OCI-LY7 (cell line): ENCODE results near the gene PICALM. TPM values are rescaled to one million over a fixed set of nuclear protein-coding genes. Genes with fewer than 3 reads are reported as not detected.
A peak's percentile ranks its signal among the peaks of the same experiment; 100 is the strongest.

Source experiments
- BruUV-seq: library from RNA; stranded (reverse); fragments of 400-500 nt; replicated peaks from 2 replicates; lab custom pipeline; 2021; lab: Mats Ljungman, UMichigan
- CTCF ChIA-PET: fragments of 300-600 bp; sonication (Branson Sonifier 250); formaldehyde crosslinking; loops from one replicate; lab custom pipeline; 2022; ENCODE audit warnings: antibody characterized with exemption; ENCODE audit not compliant: unreplicated experiment; lab: Charles Lee
- POLR2A ChIA-PET: fragments of 300-600 bp; sonication (Branson Sonifier 250); formaldehyde crosslinking; loops from one replicate; lab custom pipeline; 2022; ENCODE audit warnings: antibody characterized with exemption; lab: Charles Lee
- DNase-seq: peaks from one replicate; pipeline ENCODE4 v3.0.0-alpha.2; 2015; ENCODE audit warnings: low spot score
- H2AFZ ChIP-seq: fragments of 200-600 bp; sonication (generic), shearing (Covaris generic); 2 replicates; pipeline ENCODE4 v1.6.1; 2014; ENCODE audit warnings: mild to moderate bottlenecking, antibody characterized with exemption, low read length, moderate library complexity
- H3K27ac ChIP-seq: fragments of 200-600 bp; sonication (generic); 2 replicates; pipeline ENCODE4 v1.5.1; 2014; ENCODE audit warnings: mixed run types, low read depth, mild to moderate bottlenecking, moderate library complexity, low read length, inconsistent platforms; ENCODE audit not compliant: poor library complexity, severe bottlenecking
- H3K36me3 ChIP-seq: fragments of 200-600 bp; sonication (generic); 2 replicates; pipeline ENCODE4 v1.6.1; 2014; ENCODE audit warnings: mild to moderate bottlenecking, antibody characterized with exemption, low read length, moderate library complexity, mixed read lengths; ENCODE audit not compliant: insufficient read depth
- H3K4me1 ChIP-seq: fragments of 200-600 bp; sonication (generic); 2 replicates; pipeline ENCODE4 v1.5.1; 2014; ENCODE audit warnings: mild to moderate bottlenecking, low read length; ENCODE audit not compliant: insufficient read depth, poor library complexity, severe bottlenecking
- H3K4me2 ChIP-seq: fragments of 200-600 bp; sonication (generic); 2 replicates; pipeline ENCODE4 v1.6.1; 2014; ENCODE audit warnings: mild to moderate bottlenecking, low read length
- H3K4me3 ChIP-seq: fragments of 200-600 bp; sonication (generic); 2 replicates; pipeline ENCODE4 v1.5.1; 2014; ENCODE audit warnings: mild to moderate bottlenecking, low read depth, low read length; ENCODE audit not compliant: poor library complexity, severe bottlenecking
- H3K79me2 ChIP-seq: fragments of 200-600 bp; sonication (generic); 2 replicates; pipeline ENCODE4 v1.6.1; 2016; ENCODE audit warnings: low read depth, mild to moderate bottlenecking, low read length, moderate library complexity, mixed read lengths; ENCODE audit not compliant: insufficient read depth
- H3K9me2 ChIP-seq: fragments of 200-600 bp; sonication (generic); 2 replicates; pipeline ENCODE4 v1.6.1; 2016; ENCODE audit warnings: mild to moderate bottlenecking, low read length, mixed read lengths; ENCODE audit not compliant: insufficient read depth
- H3K9me3 ChIP-seq: fragments of 200-600 bp; sonication (generic); 2 replicates; pipeline ENCODE4 v1.6.1; 2014; ENCODE audit warnings: mild to moderate bottlenecking, mixed run types, low read length, mixed read lengths
- H4K20me1 ChIP-seq: fragments of 200-600 bp; sonication (generic); 2 replicates; pipeline ENCODE4 v1.6.1; 2014; ENCODE audit warnings: mild to moderate bottlenecking, antibody characterized with exemption, low read length, moderate library complexity, mixed read lengths; ENCODE audit not compliant: insufficient read depth
- EZH2phosphoT487 ChIP-seq: fragments of 200-600 bp; sonication (generic); IDR thresholded peaks from 2 replicates; pipeline ENCODE4 v1.6.1; 2018; ENCODE audit warnings: low read depth, borderline replicate concordance, mild to moderate bottlenecking, mixed run types, antibody characterized with exemption, low read length, moderate library complexity, mixed read lengths
- intact Hi-C: fragments of 100-400 bp; cut with micrococcal nuclease; formaldehyde crosslinking; loops from one replicate; pipeline ENCODE4 v1.10.0; 2022; ENCODE audit not compliant: unreplicated experiment
- total RNA-seq, 2 experiments: library from RNA; depleted of rRNA in 1 of 2; stranded (reverse); fragments of >200 nt in 1 of 2; shearing (Covaris generic) in 1 of 2; gene quantifications; 2 replicates each; pipeline ENCODE4 v1.2.3, GENCODE V29; 2014 to 2022
- TF ChIP-seq, protein P1 (sequence below): fragments of 200-600 bp; sonication (generic); conservative IDR thresholded peaks from 2 replicates; pipeline ENCODE4 v1.5.1; 2014; ENCODE audit warnings: mild to moderate bottlenecking, antibody characterized with exemption, low read length, moderate library complexity, mixed read lengths

The PICALM gene
- total RNA-seq, 2 experiments from 2014 or later: 77.9 to 108 TPM

DNA sequence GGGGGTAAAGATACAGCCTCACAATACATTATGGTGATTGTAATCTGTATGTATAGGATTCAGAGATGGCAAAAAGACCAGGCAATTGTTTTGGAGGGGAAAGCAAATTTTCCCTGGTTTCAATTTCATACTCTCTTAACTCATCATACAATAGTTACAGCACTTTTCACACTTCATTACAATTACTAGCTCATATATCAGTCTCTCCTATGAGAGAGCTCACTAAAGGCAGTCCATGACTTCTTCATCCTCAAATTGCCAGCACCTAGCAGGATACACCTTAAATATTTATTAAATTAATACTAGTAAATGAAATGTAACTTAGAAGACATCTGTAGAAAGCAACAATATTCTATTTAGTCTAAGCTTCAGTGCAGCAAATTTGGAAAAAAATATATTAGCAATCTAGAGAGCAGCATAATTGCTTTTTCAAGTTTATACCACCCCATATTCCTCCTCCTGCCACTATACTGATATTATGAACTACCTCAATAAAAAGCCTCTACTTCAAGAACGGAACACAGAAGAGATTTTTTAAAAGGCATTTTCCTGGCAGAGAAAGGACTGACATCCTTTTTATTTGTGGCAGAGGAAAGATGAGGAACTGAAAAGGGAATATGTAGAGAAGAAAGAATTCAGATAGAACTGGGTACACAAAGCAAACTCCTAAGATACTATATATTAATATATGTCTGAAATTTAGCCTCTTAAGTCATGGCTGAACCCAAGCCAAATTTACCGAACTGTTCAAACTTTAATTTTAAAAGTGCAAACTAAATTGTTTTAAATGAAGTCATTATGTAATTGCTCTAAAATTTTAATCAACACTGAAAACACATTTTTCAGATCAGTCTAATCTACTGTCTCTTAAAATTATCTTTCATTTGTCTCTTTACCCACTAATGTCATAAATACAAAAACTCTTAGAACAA lies 27.7 kb downstream of the PICALM start:
- ChIA-PET CTCF (interaction anchor here (0.6 to 1.9 kb wide), 3 partner anchors 26 to 152 kb away, joined by 3 to 11 read pairs (median 3); no protein-coding TSS in a partner anchor), POLR2A (interaction anchor here (0.6 to 1.8 kb wide), 4 partner anchors 15 to 182 kb away, joined by 3 to 6 read pairs (median 3); no protein-coding TSS in a partner anchor)
- Histone ChIP-seq H3K4me3 (no peak overlapping the region), H3K79me2 (peaks cover 89% of the 10 kb centered on the region), H3K27ac (no peak overlapping the region), H3K36me3 (peaks cover 4% of the 10 kb centered on the region; the same call in 1 of the 2 replicates), H3K4me1 (peaks cover 37% of the 10 kb centered on the region), H3K9me3 (no peaks in the 10 kb centered on the region), H3K9me2 (no peaks in the 10 kb centered on the region), H2AFZ (no peak overlapping the region), H4K20me1 (peaks cover 44% of the 10 kb centered on the region), H3K4me2 (peak overlapping the region; percentile 47)
- intact Hi-C loops: no loop called here
- DNase-seq: no peak
- no peak for TF ChIP-seq EZH2phosphoT487
- TF ChIP-seq, protein P1, sequence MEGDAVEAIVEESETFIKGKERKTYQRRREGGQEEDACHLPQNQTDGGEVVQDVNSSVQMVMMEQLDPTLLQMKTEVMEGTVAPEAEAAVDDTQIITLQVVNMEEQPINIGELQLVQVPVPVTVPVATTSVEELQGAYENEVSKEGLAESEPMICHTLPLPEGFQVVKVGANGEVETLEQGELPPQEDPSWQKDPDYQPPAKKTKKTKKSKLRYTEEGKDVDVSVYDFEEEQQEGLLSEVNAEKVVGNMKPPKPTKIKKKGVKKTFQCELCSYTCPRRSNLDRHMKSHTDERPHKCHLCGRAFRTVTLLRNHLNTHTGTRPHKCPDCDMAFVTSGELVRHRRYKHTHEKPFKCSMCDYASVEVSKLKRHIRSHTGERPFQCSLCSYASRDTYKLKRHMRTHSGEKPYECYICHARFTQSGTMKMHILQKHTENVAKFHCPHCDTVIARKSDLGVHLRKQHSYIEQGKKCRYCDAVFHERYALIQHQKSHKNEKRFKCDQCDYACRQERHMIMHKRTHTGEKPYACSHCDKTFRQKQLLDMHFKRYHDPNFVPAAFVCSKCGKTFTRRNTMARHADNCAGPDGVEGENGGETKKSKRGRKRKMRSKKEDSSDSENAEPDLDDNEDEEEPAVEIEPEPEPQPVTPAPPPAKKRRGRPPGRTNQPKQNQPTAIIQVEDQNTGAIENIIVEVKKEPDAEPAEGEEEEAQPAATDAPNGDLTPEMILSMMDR: no peak
- BruUV-seq: no TSS peak

DNA sequence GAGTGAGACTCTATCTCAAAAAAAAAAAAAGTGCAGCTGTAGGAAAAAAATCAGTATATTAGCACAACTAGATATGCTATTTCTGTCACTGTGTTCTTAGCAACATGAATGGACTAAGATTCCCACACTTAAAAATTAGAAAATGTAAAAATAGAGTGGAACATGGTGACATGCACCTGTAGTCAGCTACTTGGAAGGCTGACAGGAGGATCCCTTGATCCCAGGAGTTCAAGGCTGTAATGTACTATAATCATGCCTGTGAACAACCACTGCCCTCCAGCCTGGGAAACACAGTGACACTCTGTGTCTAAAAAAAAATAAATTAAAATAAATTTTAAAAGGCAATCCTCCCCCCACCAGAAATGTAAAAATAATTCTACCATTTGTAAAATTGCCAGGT lies 29.8 kb downstream of the PICALM start:
- CTCF ChIA-PET: no interaction called here
- Histone ChIP-seq H3K9me2 (no peaks in the 10 kb centered on the region), H3K79me2 (peaks cover 87% of the 10 kb centered on the region), H3K4me2 (no peak overlapping the region), H3K9me3 (no peaks in the 10 kb centered on the region), H3K36me3 (peaks cover 4% of the 10 kb centered on the region; the same call in 1 of the 2 replicates), H3K4me3 (no peak overlapping the region), H2AFZ (no peak overlapping the region), H3K27ac (no peak overlapping the region), H4K20me1 (peaks cover 39% of the 10 kb centered on the region), H3K4me1 (peaks cover 34% of the 10 kb centered on the region)
- intact Hi-C loops: no loop called here
- no TSS peak for BruUV-seq
- DNase-seq: no peak
- TF ChIP-seq, protein P1: no peak
- TF ChIP-seq EZH2phosphoT487: no peak
- POLR2A ChIA-PET: interaction anchor here (0.7 kb wide), 2 partner anchors 200 to 271 kb away, joined by 4 to 7 read pairs; no protein-coding TSS in a partner anchor
